Islet of Langerhans (tissue), 1 donor: ENCODE results near the gene USP1.

ENCODE experiments used
- FAIRE-seq: peaks from one replicate; lab custom pipeline; 2011; peaks lifted over from hg19 to GRCh38; lab: Jason Lieb, UNC

USP1 gene

GRCh38 chr1:62428351-62428750, 8.5 kb upstream of the USP1 start:
- FAIRE-seq = no peak

- FAIRE-seq = no peak
Observed at GRCh38 chr1:62429581-62429980, 7.3 kb upstream of the USP1 start.

GRCh38 chr1:62433861-62434617, 2.8 kb upstream of the USP1 start:
- FAIRE-seq = no peak

DNA sequence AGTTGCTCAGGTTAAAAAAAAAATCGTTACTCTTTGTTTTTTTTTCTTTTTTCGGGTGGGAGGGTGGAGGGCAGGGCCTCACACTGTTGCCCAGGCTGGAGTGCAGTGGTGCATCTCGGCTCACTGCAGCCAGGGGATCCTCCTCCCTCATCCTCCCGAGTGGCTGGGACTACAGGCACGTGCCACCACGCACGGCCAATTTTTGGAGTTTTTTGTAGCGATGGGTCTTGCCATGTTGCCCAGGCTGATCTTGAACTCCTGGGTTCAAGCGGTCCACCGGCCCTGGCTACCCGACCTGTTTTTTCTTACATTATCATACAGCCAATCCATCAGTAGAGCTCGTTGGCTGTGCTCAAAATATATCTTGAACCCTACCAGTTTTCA, 2.2 kb upstream of the USP1 start:
- no peak for FAIRE-seq

DNA sequence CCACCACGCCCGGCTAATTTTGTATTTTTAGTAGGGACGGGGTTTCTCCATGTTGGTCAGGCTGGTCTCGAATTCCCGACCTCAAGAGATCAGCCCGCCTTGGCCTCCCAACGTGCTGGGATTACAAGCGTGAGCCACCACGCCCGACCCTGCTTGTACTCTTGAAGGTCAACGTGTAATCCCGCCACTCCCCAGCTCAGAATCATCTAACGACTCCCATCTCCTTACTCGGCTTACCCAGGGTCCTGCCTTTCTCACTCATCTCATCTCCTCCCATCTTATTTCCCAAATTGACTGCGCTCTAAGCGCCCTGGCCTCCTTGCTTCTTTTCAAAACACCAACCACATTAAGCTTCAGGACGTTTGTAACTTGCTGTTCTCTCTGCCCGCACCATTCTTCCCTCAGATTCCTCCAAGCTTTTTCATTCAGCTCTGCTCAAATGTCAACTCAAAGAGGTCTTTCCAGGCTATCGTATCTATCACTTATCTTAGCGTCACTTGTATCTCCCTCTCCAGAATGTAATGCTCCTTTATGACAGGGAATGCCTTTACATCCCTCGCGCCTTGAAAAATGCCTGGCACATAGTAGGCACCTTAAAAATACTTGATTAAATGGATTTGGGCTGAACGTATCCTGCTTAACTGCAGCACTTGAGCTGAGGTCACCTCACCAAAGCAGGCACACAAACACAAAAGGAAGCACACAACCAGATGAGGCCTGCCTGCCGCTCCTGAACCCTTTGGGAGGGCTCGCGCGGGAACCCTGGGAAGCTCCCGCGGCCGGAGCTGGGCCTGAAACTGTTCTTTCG, 1.4 kb upstream of the USP1 start:
- no peak for FAIRE-seq

DNA sequence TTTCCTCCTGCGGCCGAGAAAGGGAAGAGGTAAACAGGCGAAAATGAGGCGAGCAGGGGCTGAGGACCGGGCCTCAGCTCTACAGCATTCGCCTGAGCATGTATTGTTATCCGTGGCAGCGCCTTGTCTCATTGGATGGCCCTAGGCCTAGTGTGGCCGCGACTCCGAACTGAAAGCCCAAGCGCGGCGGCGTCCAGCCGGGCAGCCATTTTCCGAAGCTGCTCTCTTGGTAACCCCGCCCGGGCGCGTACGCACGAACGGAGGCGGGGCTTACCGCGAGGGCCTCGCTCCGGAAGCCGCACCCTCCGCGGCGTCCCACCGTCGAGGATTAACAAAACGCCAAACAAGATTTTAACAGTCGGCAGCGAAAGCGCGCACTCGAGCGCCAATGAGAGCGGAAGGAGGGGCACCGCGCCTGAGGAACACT, 797 bp upstream of the USP1 start:
- FAIRE-seq = no peak

GRCh38 chr1:62437273-62437940, 558 bp downstream of the USP1 start:
- no peak for FAIRE-seq

GRCh38 chr1:62438163-62438562, 1.3 kb downstream of the USP1 start:
- FAIRE-seq = no peak

- no peak for FAIRE-seq
Observed at GRCh38 chr1:62439652-62440371, 3.0 kb downstream of the USP1 start.

- FAIRE-seq = no peak
Observed at GRCh38 chr1:62444701-62445100, 7.9 kb downstream of the USP1 start.

DNA sequence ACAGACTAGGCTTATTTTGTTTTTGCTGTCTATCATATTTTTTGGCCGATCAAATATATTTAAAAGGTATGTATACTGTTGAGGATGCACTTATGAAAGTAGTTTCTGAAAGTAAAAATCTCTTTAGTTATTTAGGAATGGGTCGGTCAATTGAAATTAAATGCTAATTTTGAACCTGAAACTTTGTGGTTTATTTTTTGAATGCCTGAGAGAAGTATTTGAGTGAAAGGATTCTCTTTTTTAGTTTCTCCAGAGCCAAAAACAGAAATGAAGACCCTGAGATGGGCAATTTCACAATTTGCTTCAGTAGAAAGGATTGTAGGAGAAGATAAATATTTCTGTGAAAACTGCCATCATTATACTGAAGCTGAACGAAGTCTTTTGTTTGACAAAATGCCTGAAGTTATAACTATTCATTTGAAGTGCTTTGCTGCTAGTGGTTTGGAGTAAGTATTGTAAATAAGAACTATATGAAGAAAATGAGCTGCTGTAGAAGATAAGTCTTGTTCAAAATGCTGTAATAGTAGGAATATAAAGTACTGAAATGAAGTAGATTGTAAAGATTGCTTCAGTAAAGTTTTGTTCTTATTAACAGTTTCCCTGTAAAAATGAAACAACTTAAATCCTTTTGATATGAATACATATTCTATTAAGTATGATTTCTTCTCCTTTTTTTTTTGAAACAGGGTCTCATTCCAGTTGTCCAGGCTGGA, 11.5 kb downstream of the USP1 start:
- FAIRE-seq = no peak

GRCh38 chr1:62450301-62450700, 13.5 kb downstream of the USP1 start:
- no peak for FAIRE-seq

DNA sequence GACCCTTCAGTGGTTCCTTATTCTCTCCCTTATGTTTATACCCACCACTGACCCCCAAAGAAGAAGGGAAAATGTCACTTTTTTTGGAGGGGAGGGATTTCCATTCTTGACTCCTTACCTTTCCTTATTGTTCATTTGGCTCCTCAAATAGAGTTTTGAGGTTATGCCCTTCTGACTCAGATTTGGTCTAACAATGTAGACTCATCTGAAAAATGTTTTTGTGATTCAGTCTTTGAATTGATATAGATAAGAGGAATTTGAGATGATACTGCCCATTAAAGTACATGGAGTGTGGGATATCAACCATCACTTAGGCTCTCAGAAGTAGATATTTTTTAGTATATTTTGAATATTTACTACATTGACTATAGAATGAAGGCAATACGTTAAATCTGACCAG, 16.1 kb downstream of the USP1 start:
- no peak for FAIRE-seq

DNA sequence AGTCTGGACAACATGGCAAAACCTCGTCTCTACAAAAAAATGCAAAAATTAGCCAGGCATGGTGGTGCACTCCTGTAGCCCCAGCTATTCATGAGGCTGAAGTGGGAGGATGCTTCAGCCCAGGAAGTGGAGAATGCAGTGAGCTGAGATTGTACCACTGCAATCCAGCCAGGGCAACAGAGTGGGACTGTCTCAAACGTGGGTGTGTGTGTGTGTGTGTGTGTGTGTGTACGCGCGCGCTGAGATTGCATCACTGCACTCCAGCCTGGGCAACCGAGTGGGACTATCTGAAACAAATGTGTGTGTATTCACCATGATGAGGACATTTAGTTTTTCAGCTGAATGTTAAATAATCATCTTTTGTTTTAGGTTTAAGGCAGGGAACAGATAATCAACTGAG, 21.1 kb downstream of the USP1 start:
- FAIRE-seq = no peak

GRCh38 chr1:62462370-62462769, 25.5 kb downstream of the USP1 start:
- peak; percentile 17 for FAIRE-seq

DNA sequence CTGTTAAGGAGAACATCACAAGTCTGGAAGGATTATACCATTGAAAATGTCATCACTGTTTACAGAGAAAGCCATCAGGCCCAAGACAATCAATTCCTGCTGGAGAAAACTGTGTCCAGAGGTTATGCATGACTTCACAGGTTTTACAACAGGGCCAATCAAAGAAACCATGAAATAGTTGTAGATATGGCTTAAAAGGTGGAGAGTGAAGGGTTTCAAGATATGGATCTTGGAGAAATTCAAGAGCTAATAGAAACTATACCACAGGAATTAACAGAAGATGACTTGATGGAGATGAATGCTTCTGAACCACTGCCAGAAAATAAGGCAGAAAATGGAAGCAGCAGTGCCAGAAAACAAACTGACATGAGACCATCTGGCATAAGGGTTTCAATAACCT, 30.2 kb downstream of the USP1 start:
- no peak for FAIRE-seq

GRCh38 chr1:62476525-62477219, 39.8 kb downstream of the USP1 start:
- no peak for FAIRE-seq

GRCh38 chr1:62481681-62482080, 44.8 kb downstream of the USP1 start:
- no peak for FAIRE-seq

- FAIRE-seq = no peak
Observed at GRCh38 chr1:62484824-62485468, 48.1 kb downstream of the USP1 start.

DNA sequence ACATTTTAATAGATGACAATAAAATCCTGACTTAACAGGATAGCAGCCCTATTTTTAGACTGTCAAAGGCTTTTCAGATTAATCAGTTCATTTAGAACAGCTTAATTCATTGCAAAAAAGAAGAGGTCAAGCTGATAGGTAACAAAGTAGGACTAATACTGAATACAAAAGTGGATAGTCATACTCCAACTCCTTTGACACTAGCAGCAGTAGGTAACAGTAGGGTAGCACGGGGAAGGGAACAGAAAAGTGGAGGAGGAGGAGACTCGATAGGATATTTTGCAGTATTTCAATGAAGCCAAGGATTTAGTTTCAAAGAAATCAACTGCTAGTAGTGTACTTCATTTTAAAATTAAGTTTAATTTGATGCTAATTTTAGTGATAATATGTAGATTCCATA, 51.1 kb downstream of the USP1 start:
- FAIRE-seq = no peak

DNA sequence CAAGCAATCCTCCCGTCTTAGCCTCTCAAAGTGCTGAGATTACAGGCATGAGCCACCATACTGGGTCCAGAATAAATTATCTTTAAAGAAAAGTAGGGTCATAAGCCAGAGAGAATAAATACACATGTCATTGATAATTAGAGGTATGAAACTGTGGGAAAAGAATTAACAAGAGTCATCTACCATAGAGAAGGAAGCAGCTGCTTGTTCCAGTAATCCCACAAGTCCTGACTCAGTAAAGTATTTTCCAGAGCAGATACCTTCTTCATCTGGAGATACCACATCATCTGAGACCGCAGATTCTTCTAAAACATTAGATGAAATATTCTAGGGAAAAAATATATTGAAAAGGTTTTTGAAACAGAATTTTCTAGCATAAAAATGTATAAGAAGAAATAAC, 55.7 kb downstream of the USP1 start:
- FAIRE-seq = no peak
